ENCODE measurements around the gene HTR1E.
"Not testable (repeated sequence)": the region's sequence is repeated elsewhere in the genome, so short reads cannot be mapped to it uniquely, and the experiment has no call there.

DNA sequence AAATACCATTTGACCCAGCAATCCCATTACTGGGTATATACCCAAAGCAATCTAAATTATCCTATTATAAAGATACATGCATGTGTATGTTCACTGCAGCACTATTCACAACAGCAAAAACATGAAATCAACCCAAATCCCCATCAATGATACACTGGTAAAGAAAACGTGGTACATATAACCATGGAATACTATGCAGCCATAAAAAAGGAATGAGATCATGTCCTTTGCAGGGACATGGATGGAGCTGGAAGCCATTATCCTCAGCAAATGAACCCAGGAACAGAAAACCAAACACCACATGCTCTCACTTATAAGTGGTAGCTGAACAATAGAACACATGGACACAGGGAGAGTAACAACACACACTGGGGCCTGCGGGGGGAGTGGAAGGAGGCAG, 69.2 kb downstream of the HTR1E start:
- TF ChIP-seq, protein P1, sequence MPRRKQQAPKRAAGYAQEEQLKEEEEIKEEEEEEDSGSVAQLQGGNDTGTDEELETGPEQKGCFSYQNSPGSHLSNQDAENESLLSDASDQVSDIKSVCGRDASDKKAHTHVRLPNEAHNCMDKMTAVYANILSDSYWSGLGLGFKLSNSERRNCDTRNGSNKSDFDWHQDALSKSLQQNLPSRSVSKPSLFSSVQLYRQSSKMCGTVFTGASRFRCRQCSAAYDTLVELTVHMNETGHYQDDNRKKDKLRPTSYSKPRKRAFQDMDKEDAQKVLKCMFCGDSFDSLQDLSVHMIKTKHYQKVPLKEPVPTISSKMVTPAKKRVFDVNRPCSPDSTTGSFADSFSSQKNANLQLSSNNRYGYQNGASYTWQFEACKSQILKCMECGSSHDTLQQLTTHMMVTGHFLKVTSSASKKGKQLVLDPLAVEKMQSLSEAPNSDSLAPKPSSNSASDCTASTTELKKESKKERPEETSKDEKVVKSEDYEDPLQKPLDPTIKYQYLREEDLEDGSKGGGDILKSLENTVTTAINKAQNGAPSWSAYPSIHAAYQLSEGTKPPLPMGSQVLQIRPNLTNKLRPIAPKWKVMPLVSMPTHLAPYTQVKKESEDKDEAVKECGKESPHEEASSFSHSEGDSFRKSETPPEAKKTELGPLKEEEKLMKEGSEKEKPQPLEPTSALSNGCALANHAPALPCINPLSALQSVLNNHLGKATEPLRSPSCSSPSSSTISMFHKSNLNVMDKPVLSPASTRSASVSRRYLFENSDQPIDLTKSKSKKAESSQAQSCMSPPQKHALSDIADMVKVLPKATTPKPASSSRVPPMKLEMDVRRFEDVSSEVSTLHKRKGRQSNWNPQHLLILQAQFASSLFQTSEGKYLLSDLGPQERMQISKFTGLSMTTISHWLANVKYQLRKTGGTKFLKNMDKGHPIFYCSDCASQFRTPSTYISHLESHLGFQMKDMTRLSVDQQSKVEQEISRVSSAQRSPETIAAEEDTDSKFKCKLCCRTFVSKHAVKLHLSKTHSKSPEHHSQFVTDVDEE (CRISPR knock-in tag; IDR thresholded peaks at IDR 0.05), result not testable (repeated sequence)
- not testable (repeated sequence) for TF ChIP-seq ZFP30 (CRISPR knock-in tag; IDR thresholded peaks at IDR 0.05); TCF4 (CRISPR knock-in tag; IDR thresholded peaks at IDR 0.05; ENCODE audit: borderline replicate concordance)
- TF ChIP-seq, protein P2, sequence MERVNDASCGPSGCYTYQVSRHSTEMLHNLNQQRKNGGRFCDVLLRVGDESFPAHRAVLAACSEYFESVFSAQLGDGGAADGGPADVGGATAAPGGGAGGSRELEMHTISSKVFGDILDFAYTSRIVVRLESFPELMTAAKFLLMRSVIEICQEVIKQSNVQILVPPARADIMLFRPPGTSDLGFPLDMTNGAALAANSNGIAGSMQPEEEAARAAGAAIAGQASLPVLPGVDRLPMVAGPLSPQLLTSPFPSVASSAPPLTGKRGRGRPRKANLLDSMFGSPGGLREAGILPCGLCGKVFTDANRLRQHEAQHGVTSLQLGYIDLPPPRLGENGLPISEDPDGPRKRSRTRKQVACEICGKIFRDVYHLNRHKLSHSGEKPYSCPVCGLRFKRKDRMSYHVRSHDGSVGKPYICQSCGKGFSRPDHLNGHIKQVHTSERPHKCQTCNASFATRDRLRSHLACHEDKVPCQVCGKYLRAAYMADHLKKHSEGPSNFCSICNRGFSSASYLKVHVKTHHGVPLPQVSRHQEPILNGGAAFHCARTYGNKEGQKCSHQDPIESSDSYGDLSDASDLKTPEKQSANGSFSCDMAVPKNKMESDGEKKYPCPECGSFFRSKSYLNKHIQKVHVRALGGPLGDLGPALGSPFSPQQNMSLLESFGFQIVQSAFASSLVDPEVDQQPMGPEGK (CRISPR knock-in tag; IDR thresholded peaks at IDR 0.05; ENCODE audit: borderline replicate concordance), result not testable (repeated sequence)

Data from SK-N-SH treated with all-trans-retinoic acid at 6 μM for 48 hours (cell line).